GM12878 (cell line): ENCODE results near the gene PLXNB2. TPM values are rescaled to one million over a fixed set of nuclear protein-coding genes. Genes with fewer than 3 reads are reported as not detected.

Experiments
- BCLAF1 ChIP-seq: fragments of 450-650 bp; IDR thresholded peaks from 2 replicates; pipeline ENCODE4 v1.6.1; 2017; ENCODE audit warnings: antibody characterized with exemption, mild to moderate bottlenecking, moderate library complexity
- FOXM1 ChIP-seq: IDR thresholded peaks from 2 replicates; pipeline ENCODE4 v1.6.1; 2012; ENCODE audit warnings: low read depth, mild to moderate bottlenecking, inconsistent platforms, low read length, moderate library complexity
- MAX ChIP-seq: IDR thresholded peaks from 2 replicates; pipeline ENCODE4 v1.6.1; 2012; ENCODE audit warnings: low read depth, low read length, improper control_type of control experiment
- ZNF274 ChIP-seq: IDR thresholded peaks from one replicate; pipeline ENCODE4 v1.8.0; 2011; ENCODE audit not compliant: insufficient read length, insufficient read depth
- polyA plus RNA-seq, 11 experiments: library from polyadenylated mRNA; depleted of rRNA in 4 of 11; unstranded in 6 of 11; stranded (reverse) in 5 of 11; fragments of >200 nt; fragmentation: Nextera tagmentation in 4 of 11; fragmentation: Illumina TruSeq in 1 of 11; extraction: Ambion mirVana in 4 of 11; extraction: Trizol in 1 of 11; gene quantifications; 1 replicate in 1 of 11; 2 replicates in 10 of 11; pipeline versions ENCODE4 v1.2.1 to v1.2.3, GENCODE V29; 2011 to 2016; ENCODE audit warnings: inconsistent platforms in 2 of 11, missing spikeins in 2 of 11, low read depth in 1 of 11
- total RNA-seq, 4 experiments: library from RNA; depleted of rRNA in 3 of 4; stranded (reverse); fragments of >200 nt in 3 of 4; fragmentation: Illumina TruSeq in 1 of 4; extraction: Trizol in 1 of 4; gene quantifications; 2 replicates each; pipeline versions ENCODE4 v1.2.1 to v1.2.3, GENCODE V29; 2013 to 2021
- TF ChIP-seq, protein P1 (sequence below): fragments of 450-650 bp; conservative IDR thresholded peaks from 2 replicates; pipeline ENCODE4 v1.6.1; 2017; ENCODE audit warnings: mild to moderate bottlenecking, moderate library complexity

PLXNB2 gene
- total and polyA plus RNA-seq, 10 of the 15 experiments (the other 5 are each of a cell fraction or from before 2014, with no cell fraction given) = 0.68 to 134 (median 41.9) TPM

- TF ChIP-seq BCLAF1 (no peak), FOXM1 (no peak), MAX (no peak), ZNF274 (no peak)
- TF ChIP-seq, protein P1, sequence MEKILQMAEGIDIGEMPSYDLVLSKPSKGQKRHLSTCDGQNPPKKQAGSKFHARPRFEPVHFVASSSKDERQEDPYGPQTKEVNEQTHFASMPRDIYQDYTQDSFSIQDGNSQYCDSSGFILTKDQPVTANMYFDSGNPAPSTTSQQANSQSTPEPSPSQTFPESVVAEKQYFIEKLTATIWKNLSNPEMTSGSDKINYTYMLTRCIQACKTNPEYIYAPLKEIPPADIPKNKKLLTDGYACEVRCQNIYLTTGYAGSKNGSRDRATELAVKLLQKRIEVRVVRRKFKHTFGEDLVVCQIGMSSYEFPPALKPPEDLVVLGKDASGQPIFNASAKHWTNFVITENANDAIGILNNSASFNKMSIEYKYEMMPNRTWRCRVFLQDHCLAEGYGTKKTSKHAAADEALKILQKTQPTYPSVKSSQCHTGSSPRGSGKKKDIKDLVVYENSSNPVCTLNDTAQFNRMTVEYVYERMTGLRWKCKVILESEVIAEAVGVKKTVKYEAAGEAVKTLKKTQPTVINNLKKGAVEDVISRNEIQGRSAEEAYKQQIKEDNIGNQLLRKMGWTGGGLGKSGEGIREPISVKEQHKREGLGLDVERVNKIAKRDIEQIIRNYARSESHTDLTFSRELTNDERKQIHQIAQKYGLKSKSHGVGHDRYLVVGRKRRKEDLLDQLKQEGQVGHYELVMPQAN = no peak
Observed at GRCh38 chr22:50308597-50308935, 1.1 kb upstream of the PLXNB2 start (continued).
